Muscle of back (tissue), 11 donors: ENCODE results near the gene COA8. TPM values are rescaled to one million over a fixed set of nuclear protein-coding genes. Genes with fewer than 3 reads are reported as not detected.

Experiments
- DNase-seq, 3 donors: peaks; one replicate each; pipeline versions ENCODE4 v3.0.0 to v3.0.0-alpha.2; 2013
- polyA plus RNA-seq, 10 donors: library from polyadenylated mRNA; unstranded; fragments of 120-200 nt; gene quantifications; one replicate each; pipeline ENCODE4 v1.2.1, GENCODE V29; 2013; ENCODE audit not compliant: insufficient read length in 10 of 10

COA8 gene
- polyA plus RNA-seq, 10 donors, result 34.2 to 56.2 (median 51.8) TPM

DNA sequence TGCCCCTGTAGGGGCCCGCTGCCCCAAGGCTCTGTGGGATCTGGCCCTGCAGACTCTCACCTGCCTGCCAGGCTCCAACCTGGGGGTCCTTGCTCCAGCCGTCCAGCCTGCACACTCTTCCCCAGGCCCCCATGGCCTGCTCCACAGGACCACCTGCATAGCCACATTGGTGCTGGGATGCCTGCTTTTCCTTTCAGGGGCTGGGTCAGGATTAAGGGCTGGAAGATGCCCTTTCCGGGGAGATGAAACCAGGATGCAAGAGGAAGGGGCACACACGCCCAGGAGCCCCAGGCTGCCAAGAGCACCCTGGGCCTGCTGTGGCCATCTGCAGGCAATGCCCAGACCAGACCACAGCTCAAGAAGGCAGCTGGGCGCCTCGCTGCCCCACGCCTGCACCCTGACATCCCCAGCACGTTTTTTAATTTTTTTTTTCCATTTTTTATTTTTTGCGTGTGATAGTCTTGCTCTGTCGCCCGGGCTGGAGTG, 15.3 kb upstream of the COA8 start:
- no peak for DNase-seq

- DNase-seq, result no peak
Measured at GRCh38 chr14:103547941-103548462, 14.8 kb upstream of the COA8 start.

GRCh38 chr14:103548463-103549351, 14.1 kb upstream of the COA8 start:
- peak in 1 of 3 donors; percentile 16 for DNase-seq

- DNase-seq, result peak in 1 of 3 donors; percentile 20
Measured at GRCh38 chr14:103549361-103550311, 13.1 kb upstream of the COA8 start.

- peak in 1 of 3 donors; percentile 51 for DNase-seq
Measured at GRCh38 chr14:103550451-103551337, 12.1 kb upstream of the COA8 start.

GRCh38 chr14:103551338-103551762, 11.4 kb upstream of the COA8 start:
- peak in 1 of 3 donors; percentile 86 for DNase-seq

GRCh38 chr14:103552011-103552845, 10.5 kb upstream of the COA8 start:
- peak in 2 of 3 donors; percentile 74 to 86 for DNase-seq

DNA sequence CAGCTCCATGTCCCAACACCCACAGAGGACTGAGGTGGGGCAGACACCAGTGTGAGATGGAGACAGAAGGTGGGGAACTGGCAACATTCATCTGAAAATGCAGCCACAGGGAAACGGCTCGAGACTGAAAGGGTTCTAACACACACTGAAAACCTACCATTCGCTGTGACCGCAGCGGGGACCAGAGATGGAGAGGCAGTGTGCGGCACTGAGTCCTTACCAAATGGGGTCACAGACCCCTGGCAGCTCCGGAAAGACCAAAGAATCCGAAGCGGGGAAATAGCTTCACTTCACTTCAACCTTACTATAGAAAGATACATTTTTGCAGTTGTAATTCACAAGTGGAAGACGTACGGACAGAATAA, 9.9 kb upstream of the COA8 start:
- no peak for DNase-seq

GRCh38 chr14:103555559-103556337, 7.0 kb upstream of the COA8 start:
- no peak for DNase-seq

DNA sequence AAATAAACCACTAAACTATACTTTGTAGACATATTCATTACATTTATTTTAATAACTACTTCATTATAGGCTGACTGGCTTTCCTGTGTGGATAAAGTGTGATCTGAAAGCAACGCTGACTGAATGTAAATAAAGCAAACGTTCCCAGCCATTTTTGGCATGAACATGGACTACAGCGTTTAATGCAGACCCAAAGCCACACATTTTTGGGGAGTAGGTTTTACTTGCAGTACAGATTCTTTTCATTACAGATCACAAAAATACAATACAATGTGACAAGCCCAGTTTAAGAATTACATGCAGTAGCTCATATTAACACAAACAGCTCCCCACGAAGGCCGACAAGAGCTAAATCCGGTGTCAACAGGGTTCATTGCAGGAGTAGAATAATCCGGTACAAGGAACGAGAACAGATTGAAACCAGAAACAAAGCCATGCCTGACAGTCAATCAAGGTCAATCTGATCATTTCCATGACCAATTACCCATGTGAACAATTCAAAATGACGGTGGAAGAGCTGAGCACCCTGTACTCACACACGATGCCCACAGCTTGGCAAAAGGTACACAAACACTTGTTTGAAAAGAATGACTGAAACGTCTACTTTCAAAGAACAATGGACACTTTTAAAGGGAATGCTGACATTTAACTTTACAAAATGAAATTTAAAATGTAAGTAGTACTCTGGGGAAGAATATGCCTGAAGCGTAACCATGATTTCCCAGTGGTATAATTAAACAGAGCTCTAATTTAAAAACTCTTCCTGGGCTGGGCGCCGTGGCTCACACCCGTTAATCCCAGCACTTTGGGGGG, 5.6 kb upstream of the COA8 start:
- DNase-seq, result no peak

- DNase-seq, result no peak
Measured at GRCh38 chr14:103558071-103558882, 4.5 kb upstream of the COA8 start.

DNA sequence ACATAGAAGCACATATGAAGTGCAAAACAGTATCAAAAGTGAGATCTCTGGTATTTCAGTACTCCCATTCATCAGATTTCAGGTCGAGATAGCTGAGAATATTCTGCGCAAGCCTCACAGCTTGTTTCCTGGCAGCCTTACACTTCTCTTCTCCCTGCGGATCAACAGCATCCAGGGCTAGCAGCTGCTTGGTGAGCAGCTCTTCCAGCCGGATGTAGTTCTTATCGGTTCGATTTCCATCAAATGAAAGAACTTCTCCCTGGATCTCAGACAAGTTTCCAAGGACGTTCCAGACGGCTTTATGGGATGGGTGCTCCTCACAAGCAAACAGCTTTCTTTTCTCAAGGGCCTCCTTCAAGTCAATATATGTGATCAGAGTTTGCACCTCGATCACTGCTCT, 3.0 kb upstream of the COA8 start:
- DNase-seq, result peak in 1 of 3 donors; percentile 80

DNA sequence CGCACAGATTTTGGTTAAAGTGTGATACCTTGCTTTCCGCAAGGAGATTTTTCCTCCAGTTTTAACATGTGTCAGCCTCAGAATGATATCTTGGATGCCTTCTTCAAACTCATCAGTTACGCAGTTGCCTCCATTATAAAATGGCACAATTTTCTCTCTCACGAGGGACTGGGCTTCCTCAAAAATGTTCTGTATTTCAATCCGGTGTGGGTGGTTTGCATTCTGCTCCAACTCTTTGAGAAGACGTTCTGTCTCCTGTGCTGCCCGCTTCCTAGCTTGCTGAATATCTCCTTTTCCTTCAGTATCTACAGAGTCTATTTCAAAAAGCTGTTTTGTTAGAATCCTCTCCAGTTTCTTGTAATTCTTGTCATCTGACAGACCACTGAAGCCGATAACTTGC, 2.1 kb upstream of the COA8 start:
- DNase-seq, result no peak

- DNase-seq, result peak in 2 of 3 donors; percentile 63 to 89
Measured at GRCh38 chr14:103561381-103562178, 1.2 kb upstream of the COA8 start.

GRCh38 chr14:103562179-103562428, 656 bp upstream of the COA8 start:
- DNase-seq, result no peak

DNA sequence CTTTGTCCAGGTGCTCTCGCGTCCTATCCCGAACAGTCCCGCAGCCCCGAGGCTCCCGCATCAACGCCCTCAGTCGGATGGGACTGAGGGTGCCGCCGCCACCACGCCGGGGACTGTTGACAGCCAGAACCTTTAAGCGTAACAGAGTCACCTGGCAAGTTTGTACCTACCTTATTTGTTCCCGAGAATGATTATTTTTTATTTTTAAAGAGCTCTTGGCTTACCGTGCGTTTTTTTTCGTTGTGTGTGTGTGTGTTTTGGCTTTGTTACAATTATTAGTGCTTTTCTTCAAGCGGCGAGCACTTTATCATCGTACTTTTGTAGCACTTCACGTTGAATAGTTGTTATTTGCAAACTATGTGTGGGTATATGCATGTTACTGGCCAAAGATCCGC, 463 bp downstream of the COA8 start:
- DNase-seq, result no peak
